ENCODE data around the gene KLHL22.
"Not testable (repeated sequence)": the region's sequence is repeated elsewhere in the genome, so short reads cannot be mapped to it uniquely, and the experiment has no call there.

The KLHL22 gene, protein sequence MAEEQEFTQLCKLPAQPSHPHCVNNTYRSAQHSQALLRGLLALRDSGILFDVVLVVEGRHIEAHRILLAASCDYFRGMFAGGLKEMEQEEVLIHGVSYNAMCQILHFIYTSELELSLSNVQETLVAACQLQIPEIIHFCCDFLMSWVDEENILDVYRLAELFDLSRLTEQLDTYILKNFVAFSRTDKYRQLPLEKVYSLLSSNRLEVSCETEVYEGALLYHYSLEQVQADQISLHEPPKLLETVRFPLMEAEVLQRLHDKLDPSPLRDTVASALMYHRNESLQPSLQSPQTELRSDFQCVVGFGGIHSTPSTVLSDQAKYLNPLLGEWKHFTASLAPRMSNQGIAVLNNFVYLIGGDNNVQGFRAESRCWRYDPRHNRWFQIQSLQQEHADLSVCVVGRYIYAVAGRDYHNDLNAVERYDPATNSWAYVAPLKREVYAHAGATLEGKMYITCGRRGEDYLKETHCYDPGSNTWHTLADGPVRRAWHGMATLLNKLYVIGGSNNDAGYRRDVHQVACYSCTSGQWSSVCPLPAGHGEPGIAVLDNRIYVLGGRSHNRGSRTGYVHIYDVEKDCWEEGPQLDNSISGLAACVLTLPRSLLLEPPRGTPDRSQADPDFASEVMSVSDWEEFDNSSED

DNA sequence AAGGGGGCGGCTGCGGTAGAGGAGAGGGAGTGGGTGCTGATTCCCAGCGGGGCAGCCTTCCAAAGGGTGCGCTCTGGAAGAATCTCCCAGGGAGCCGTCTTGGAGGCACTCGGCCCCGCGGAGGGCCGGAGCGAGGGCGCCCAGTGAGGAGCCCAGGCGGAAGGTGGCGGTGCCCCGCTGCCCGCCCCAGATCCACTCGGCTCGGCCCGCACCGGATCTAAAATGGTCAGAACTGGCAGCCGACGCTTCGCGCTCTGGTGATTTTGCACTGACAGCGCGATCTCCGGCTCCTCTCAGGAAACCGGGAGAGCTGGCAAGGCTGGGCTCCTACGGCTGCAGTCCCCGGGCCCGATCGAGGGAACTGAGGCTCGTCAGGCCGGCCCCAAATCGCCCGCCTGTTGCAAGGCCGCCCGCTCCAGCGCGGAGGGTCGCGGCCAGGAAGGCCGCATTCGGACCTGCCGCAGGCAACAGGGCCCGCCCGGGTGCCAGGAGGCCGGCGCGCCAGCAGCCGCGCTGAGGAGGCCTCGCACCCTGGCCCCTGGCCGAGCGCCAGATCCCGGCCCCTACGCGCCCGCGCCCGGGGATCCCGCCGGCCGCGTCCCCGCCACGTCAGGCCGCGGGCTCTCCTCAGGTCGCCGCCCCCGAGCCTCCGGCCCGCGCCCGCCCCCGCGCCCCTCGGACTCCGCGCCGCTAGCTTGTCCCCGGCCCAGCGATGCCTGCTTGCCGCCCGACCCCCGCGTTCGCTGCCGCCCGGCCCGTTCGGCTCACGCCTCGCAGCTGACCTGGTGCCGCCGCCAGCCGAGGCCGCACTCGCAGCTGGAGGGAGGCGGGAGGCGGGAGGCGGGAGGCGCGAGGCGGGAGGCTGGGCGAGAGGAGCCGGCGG lies at the start of gene KLHL22:
Gene KLHL22 (minus strand): TSS at position 818 of the 883 bp plus-strand sequence. CDS start 6,584 bp downstream, outside the sequence.
- DNase-seq = peak; percentile 64

DNA sequence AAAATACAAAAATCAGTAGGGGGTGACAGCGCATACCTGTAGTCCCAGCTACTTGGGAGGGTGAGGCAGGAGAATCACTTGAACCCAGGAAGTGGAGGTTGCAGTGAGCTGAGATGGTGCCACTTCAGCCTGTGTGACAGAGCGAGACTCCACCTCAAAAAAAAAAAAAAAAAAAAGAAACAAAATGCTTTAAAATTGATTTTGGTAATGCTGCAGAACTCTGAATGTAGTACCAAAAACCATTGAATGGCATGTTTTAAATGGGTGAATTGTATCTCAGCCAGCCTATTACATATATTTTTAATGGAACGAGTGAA lies 49.7 kb upstream of the KLHL22 start:
- DNase-seq = not testable (repeated sequence)

DNA sequence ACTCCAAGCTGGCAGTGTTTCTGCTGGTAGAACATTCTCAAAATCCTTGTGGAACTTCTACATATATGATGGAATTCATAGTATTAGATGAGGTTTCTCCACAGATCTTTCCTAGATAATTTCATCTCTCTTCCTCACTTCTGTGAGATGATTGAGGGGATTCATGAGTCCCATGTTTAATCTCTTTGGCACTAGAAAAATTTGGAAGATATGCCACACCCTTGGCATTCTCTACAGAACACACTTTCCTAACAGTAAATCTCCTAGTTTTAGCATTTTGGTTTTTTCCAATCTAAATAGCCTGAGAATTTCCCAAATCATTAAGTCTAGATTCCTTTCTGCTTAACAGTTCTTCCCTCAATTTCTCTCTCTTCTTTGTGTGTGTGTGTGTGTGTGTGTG lies 47.1 kb upstream of the KLHL22 start:
- no peak for DNase-seq

DNA sequence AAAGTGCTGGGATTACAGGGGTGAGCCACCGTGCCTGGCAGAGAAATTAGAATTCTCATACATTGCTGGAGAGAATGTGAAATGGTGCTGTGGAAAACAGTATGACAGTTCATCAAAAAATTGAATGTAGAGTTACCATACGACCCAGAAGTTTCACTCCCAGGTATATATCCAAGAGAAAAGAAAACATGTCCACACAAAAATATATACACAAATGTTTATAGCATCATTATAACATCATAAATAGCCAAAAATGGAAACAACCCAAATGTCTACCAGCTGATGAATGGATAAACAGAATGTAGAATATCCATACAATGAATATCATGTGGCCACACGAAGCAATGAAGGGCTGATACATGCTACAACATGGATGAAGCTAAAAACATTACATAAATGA lies 46.5 kb upstream of the KLHL22 start:
- DNase-seq = no peak

DNA sequence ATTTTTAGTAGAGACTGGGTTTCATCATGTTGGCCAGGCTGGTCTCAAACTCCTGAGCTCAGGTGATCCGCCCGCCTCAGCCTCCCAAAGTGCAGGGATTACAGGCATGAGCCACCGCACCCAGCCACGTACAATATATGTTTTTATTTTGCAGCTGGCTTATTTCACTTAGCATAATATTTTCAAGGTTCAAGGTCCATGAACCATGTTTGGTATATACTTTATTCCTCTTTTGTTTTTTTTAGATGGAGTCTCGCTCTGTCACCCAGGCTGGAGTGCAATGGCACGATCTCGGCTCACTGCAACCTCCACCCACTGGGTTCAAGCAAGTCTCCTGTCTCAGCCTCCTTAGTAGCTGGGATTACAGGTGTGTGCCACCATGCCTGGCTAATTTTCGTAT lies 43.3 kb upstream of the KLHL22 start:
- DNase-seq = not testable (repeated sequence)

DNA sequence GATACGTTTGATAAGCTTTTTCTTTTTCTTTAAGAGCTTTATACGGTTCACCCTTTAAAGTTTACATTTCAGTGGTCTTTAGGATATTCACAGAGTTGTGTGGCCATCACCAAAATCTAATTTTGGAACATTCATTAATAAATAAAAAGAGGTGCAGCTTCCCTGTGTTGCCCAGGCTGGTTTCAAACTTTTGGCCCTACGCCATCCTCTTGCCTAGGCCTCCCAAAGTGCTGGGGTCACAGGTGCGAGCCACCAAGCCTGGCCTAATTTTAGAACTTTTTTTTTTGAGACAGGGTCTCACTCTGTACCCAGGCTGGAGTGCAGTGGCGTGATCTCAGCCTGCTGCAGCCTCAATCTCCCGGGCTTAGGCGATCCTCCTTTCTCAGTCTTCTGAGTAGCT lies 42.4 kb upstream of the KLHL22 start:
- no peak for DNase-seq

DNA sequence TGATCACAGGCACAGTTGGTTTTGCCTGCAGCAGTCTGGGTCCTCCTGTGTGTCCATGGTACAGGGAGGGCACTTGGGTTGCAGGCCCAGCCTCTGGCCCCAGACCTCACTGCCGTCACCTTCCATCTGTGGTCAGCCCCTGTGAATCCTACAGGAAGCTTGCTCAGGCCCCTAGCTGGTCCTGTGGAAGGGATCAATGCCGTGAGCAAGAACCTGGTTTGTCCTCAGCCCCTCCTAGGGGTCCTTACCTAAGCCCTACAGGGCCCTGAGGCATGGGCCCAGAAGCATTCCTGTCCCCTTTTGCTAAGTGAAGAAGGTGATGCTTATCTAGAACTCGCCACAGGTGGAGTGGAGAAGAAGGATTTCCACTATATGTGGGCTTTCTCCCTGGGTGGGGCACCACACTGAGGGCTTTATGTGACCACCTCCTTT lies 41.7 kb upstream of the KLHL22 start:
- DNase-seq = no peak

DNA sequence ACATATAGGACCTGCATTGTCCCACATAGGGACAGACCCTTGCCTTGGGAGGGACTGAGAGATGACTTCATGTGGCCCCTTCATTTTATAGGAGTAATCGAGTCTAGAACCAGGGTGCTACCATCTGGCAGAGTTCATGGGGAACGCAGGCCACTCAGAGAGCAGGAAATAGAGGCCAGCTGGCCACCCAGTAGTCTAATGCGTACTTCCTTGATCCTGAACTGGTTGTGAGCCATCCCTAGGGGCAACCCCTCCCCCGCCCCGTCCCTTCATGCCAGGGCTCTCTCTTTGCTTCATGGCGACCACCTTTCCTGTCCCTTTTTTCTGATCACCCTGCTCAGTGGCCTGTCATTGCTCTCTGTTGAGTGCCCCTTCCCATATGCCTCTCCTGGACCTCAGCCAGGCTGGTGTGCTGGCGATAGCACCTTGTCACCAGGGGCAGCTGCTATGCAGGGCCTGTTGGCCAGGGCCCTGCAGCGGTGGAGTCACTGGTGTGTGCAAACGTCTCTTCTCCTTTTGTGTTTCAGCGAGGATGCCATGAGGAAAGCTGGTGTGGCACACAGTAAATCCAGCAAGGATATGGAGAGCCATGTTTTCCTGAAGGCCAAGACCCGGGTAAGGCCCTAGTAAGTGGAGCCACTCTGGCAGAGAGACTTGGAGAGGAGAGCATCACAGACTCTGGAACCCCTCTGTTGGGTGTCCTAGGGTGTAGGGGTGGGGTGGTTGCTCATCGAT lies 41.2 kb upstream of the KLHL22 start:
- DNase-seq = no peak

DNA sequence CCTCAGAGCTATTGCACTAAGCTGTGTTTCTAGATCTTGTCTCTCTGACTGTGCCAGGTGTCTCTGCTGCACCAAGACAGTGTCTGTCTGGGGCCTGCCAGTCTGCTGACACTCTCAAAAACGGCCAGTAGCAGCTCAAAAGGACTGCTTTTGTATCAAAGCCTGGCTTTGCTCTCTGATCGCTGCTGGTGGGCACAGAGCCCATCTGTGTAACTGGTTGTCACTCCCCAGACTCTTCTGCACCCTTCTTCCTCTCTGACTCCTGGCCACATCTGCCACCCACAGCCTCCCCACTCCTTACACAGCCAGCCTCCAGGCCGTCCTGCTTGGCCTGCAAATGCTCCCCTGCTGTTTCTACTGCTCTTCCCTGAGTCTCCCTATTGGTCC lies 38.3 kb upstream of the KLHL22 start:
- no peak for DNase-seq

DNA sequence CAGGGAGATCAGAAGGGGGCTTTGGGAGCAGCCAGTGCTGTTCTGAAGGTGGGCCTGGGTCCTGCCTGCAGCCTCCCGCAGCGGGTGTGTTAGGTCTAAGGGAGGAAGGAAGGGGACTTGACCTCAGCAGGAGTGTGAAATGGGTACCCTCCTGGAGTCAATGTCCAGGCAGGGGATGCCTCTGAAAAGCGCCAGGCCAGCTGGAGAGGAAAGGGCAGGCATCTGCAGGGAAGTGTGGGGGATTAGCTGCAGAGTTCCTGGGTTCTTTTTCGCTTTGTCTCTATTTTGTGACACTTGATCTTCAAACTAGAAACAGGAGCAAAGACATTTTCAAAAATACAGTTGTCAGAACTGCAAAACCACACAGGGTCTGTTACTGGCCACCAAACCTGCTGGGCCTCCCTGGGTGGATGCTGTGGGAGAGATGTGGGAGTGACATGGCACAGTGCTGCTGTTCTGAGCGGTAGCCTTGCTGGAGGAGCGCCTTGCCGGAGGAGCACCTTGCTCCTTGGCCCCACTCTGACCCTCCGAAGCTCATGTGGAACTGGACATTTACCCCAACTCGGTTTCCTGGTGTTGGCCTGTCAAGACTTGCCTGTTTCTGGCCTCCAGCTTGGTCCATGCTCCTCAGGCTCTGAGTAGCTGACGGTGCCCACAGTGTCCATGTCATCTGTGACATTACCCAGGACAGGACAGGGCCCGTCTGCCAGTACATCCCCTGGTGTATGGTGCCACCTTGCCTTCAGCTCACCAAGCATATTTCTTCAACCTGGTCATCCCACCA lies 37.7 kb upstream of the KLHL22 start:
- no peak for DNase-seq

DNA sequence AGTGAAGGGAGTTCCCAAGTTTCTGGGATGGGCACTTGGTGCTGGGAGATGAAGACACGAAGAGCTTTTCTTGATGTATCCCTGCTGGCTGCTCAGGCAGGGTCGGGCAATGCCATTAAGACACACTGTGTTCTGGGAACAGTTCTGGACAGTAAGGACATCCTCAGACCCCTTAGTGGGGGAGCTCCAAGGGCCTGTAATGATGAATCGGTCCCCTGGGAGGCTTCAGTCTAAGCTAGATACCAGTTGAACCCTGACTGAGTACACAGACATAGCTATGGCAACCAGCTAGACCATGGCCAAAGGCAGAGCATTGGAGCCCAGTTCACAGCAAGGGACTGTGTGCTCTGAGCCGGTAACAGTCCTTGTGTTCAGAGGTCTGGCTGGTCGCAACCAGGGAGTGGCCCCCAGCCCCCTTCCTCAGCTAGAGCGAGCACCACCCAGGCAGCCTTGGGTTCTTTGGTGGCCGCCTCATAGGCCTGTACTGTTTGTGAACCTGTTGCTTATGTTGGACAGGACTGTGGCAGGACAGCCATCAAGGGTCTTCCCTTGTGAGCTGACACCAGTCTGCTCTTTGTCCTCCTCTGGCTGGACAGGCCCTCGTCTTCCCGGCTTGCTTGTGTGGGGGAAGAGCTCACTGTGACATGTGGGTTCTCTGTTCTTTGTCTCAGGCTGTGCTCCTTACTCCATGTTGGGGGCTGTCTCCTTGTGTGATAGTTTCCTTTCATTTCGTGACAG lies 36.8 kb upstream of the KLHL22 start:
- DNase-seq = no peak

DNA sequence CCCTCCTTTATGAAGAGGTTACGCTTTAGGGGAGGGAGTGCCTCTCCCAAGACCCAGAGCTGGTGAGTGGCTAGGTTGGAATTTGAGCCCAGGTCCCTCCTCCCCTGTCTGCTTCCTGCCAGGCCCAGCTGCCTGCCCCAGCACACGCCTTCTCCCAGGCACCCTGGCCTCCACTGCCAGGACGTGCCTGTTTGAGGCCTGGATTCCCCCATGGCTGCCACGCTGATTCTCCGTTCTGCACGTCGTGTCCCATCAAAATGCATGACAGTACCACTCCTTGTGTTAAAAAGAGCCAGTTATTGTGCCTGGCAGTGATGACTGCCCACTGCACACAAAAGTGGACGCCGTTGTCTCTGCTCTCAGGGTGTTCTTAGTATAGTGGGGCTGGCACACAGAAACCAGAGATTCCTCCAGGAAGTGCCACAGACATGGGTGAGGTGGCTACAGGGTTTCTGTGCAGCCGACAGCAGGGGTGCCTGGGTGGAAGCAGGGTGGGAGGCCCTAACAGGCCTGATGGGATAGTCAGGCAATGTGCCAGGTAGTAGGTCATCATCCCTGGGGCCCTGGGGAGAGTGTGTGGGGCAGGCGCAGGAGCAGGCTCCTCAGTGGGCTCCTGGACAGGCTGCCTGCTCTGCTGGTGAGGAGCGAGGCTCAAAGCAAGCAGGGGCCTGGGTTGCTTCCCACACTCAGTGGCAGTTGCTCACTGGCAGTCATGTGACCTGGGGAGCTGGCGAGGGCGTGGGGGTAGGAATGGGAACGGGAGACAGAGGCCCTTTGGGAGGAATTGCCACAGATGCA lies 36.0 kb upstream of the KLHL22 start:
- no peak for DNase-seq

DNA sequence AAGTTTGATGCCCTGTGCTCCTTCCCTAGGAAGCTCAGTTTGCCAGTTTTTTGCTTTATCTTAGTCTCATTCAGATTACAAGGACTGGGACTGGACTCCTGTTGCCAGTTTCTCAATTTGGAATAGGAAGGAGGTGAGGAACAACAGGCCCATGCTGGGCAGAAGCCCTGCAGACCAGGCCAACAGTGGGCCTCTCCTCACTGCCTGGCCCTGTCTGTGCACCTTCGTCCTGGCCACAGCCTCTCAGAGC lies 35.5 kb upstream of the KLHL22 start:
- no peak for DNase-seq

DNA sequence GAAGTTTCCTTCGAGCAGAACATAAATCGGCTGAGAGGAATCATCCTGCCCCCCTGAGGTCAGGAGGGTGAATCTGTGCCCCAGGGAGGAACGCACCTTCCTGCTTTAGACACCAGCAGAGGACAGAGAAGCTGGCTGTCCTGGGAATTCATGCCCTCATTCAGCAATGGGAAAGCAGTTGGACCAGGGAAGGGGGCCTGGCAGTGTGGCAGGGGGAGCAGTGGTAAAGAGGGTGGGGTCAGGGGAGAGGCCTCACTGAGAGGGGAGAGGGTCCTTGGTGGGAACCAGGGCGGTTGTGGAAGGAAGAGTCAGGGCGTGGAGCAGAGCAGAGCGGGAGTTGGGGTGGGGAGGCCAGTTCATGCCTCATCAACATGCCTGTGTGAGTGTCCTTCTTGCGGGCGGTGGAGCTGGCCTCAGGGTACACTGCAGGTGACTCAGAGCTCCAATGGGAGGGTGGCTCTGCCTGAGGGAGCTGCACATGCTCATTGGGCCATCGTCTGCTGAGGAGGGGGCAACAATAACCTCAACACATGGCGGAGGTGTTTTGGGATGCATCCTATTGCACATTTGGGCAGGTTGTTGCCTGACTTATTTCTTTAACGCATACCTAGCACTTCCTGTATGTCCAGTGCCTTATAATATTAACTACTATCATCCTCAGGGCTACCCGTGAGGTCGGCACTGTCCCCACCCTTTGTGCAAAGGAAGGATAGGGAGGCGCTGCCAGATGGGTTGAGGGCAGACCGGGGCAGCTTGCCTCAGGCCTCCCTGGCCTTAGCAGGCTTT lies 35.0 kb upstream of the KLHL22 start:
- DNase-seq = no peak

DNA sequence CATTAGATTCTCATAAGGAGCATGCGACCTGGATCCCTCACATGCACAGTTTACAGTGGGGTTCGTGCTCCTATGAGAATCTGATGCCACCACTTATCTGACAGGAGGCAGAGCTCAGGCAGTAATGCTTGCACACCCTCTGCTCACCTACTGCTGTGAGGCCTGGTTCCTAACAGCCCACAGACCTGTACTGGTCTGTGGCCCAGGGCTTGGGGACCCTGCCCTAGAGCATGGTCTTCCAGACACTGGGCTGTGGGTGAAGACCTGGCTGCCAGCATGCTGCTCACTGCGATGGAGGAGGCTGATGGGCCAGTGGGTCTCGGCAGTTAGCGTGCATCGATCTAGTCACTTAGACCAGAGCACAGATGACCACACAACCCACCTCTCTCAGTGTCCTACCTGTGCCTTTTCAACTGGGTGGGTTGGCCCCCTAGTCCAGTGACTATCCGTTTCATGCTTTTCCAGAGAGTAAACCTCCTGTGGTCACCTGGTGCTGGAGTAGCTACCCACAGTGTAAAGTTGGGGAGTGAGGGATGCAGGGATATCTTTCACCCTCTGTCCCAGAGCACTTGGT lies 32.9 kb upstream of the KLHL22 start:
- no peak for DNase-seq

DNA sequence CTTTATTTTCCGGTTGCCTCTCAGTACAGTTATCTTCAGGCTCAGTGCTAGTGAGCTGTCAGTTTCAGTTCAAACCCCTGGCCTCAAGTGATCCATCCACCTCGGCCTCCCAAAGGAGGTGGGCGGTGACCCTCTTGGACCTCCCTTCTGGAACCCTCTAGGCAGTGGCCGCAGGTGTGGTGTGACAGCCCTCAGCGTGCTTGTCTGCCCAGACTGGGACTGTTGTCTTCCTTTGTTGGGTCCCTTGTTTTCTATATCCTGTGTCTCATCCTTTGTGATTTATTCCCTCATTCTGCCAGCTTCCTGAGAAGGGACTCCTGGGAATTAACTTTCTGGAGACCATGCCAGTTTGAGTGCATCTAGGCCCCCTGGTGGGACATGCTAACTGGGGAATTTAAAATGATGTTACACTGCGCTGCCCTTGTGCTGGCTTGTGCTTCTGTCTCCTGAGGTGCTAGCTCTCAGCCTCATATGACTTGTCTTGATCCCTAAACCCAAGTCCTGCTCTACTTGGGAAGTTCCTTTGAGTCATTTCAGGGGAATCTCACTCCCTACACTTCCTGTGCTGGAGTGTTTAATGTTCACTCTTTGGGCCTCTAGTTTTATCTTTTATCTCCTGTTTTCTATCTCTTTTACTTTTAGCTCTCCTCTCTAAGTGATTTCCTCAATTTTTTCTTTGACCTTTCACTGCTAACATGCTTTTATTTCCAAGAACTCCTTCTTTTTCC lies 31.2 kb upstream of the KLHL22 start:
- no peak for DNase-seq

DNA sequence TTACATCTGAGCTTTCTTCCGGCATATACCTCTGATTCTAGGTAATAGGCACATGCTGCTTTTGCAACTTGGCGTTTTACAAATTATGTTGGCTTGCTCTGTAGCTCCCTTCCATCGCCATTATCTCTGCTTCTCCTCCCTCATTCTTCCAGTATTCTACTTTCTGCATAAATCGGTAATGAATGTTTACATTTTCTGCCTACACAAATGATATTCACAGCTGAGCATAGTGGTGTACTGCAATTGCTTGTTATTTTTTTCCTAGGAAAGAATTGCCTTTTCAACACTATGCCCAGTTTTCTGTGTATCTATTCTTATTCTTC lies 30.7 kb upstream of the KLHL22 start:
- no peak for DNase-seq

DNA sequence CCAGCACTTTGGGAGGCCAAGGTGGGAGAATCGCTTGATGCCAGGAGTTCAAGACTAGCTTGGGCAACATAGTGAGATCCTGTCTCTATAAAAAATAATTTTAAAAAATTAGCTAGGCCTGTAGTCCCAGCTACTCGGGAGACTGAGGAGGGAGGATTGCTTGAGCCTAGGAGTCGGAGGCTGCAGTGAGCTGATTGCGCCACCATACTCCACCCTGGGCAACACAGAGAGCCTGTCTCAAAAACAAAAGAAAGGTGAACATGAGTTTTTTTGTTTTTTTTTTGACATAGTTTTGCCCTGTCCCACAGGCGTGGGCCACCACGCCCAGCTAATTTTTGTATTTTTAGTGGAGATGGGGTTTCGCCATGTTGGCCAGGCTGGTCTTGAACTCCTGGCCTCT lies 29.5 kb upstream of the KLHL22 start:
- no peak for DNase-seq

DNA sequence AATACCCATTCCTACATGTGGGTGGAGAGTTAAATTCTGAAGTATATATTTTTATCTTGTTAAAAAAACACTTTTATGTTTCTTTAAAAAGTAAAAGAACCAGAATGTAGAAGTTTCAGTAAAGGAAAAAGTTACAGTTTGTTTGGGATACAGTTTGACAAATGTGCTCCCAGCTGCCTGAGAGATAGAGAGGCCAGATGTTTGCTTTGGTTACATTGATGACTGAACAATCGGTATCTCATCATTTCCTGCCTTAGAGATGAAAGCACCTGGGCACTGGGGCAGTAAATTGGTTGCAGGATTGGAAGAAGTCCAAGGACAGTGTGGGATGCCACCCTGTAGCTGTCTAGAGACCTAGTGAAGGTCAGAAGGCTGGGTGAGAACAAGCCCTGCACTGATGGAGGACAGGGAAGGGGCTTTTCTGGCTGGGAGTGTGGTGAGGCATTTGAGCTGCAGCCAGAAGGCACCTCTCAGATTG lies 28.4 kb upstream of the KLHL22 start:
- DNase-seq = peak; percentile 71
